Mucosa of descending colon (tissue), 3 donors: Measurements from ENCODE around the gene IFT20. TPM values are rescaled to one million over a fixed set of nuclear protein-coding genes. Genes with fewer than 3 reads are reported as not detected.
"Not testable (repeated sequence)": the region's sequence is repeated elsewhere in the genome, so short reads cannot be mapped to it uniquely, and the experiment has no call there.

Experiments used
- ATAC-seq: fragments of 200-7000 bp; cut with Tn5 transposase; one replicate; pipeline ENCODE4 v1.9.1; 2020; ENCODE audit warnings: mild to moderate bottlenecking, moderate library complexity
- DNase-seq, 3 donors: peaks; one replicate each; pipeline ENCODE4 v3.0.0-alpha.2; 2020
- H3K36me3 ChIP-seq: fragments of 200-600 bp; one replicate; pipeline ENCODE4 v1.8.0; 2021; ENCODE audit warnings: low read depth, mild to moderate bottlenecking
- H3K4me1 ChIP-seq: fragments of 200-600 bp; one replicate; pipeline ENCODE4 v1.8.0; 2021; ENCODE audit warnings: low read depth, mild to moderate bottlenecking
- H3K4me3 ChIP-seq: fragments of 200-600 bp; one replicate; pipeline ENCODE4 v1.8.0; 2021; ENCODE audit warnings: mild to moderate bottlenecking
- H3K9me3 ChIP-seq: fragments of 200-600 bp; one replicate; pipeline ENCODE4 v1.8.0; 2021; ENCODE audit warnings: mild to moderate bottlenecking
- CTCF ChIP-seq: fragments of 200-600 bp; IDR thresholded peaks from one replicate; pipeline ENCODE4 v1.8.0; 2022; ENCODE audit warnings: antibody characterized with exemption, mild to moderate bottlenecking
- intact Hi-C, 2 donors: fragments of 100-400 bp; cut with DNase I in 1 of 2; cut with micrococcal nuclease in 1 of 2; formaldehyde crosslinking; loops; one replicate each; pipeline versions ENCODE4 v1.11.0 to v1.11.1; 2022; cut with DNase I, micrococcal nuclease
- total RNA-seq, 3 donors: library from RNA; stranded (reverse); fragmentation: NEBNext Ultra II Directional in 2 of 3; extraction: Animal tissue kit (Norgen Biotek cat#: 25700) in 2 of 3; gene quantifications; one replicate each; pipeline versions ENCODE4 v1.2.1 to v1.2.4, GENCODE V29; 2021 to 2023
- donor health status: DM: no; HTN: no; CAD: no; lungs with moderate emphysema.
- donor health status: DM: no; HTN: no; CAD: no.
- donor health status: DM: no; HTN: yes; CAD: no.

The IFT20 gene
- total RNA-seq, 3 donors from 2014 or later: 23.6 to 44.1 (median 28.0) TPM

- ATAC-seq (no peak), DNase-seq (no peak)
- Histone ChIP-seq H3K9me3 (no peaks in the 10 kb centered on the region), H3K4me3 (no peak overlapping the region), H3K36me3 (no peaks in the 10 kb centered on the region), H3K4me1 (no peaks in the 10 kb centered on the region)
- intact Hi-C loops: no loop called here
- TF ChIP-seq CTCF: no peak
These were observed 41.3 kb downstream of the IFT20 start for GRCh38 chr17:28293994-28294393.

GRCh38 chr17:28292878-28293277 lies 42.4 kb downstream of the IFT20 start:
- H3K9me3 ChIP-seq, H3K36me3 ChIP-seq, DNase-seq, intact Hi-C loops, H3K4me1 ChIP-seq, H3K4me3 ChIP-seq, ATAC-seq: not testable (repeated sequence)

GRCh38 chr17:28291780-28292330 lies 43.4 kb downstream of the IFT20 start:
- no peak overlapping the region for H3K4me3 ChIP-seq
- H3K36me3 ChIP-seq: no peaks in the 10 kb centered on the region
- intact Hi-C loops: no loop called here
- no peak for ATAC-seq
- DNase-seq: no peak
- no peaks in the 10 kb centered on the region for H3K4me1 ChIP-seq
- H3K9me3 ChIP-seq: no peaks in the 10 kb centered on the region
- no peak for TF ChIP-seq CTCF

GRCh38 chr17:28290703-28291102 lies 44.6 kb downstream of the IFT20 start:
- no peak overlapping the region for H3K4me3 ChIP-seq
- no peak for ATAC-seq
- no peaks in the 10 kb centered on the region for H3K4me1 ChIP-seq

GRCh38 chr17:28285965-28286364 lies 49.3 kb downstream of the IFT20 start:
- ATAC-seq: no peak
- TF ChIP-seq CTCF: no peak
- intact Hi-C loops: no loop called here
- Histone ChIP-seq H3K4me3 (no peak overlapping the region), H3K4me1 (no peaks in the 10 kb centered on the region), H3K9me3 (no peaks in the 10 kb centered on the region), H3K36me3 (no peaks in the 10 kb centered on the region)
- no peak for DNase-seq

More at GRCh38 chr17:28290703-28291102, 44.6 kb downstream of the IFT20 start:
- Histone ChIP-seq H3K9me3 (no peaks in the 10 kb centered on the region), H3K36me3 (no peaks in the 10 kb centered on the region)
- no peak for TF ChIP-seq CTCF
- intact Hi-C loops: no loop called here
- no peak for DNase-seq

GRCh38 chr17:28282596-28282995 lies 52.7 kb downstream of the IFT20 start:
- DNase-seq (no peak), ATAC-seq (no peak)
- Histone ChIP-seq H3K4me3 (no peak overlapping the region), H3K9me3 (no peaks in the 10 kb centered on the region), H3K36me3 (no peaks in the 10 kb centered on the region), H3K4me1 (no peaks in the 10 kb centered on the region)
- TF ChIP-seq CTCF: no peak
- intact Hi-C loops: no loop called here
